Peyer's patch (tissue), 4 donors: Measurements from ENCODE around the gene TRMT61B. TPM values are rescaled to one million over a fixed set of nuclear protein-coding genes. Genes with fewer than 3 reads are reported as not detected.
A peak's percentile ranks its signal among the peaks of the same experiment; 100 is the strongest.

Experiments used
- DNase-seq, 3 donors: peaks; one replicate each; pipeline ENCODE4 v3.0.0-alpha.2; 2017 to 2019
- H3K27ac ChIP-seq, 4 donors: fragments of 200-600 bp; sonication (generic); one replicate each; pipeline ENCODE4 v1.5.1; 2016 to 2019
- H3K27me3 ChIP-seq, 2 donors: fragments of 200-600 bp; sonication (generic); one replicate each; pipeline ENCODE4 v1.5.1; 2019
- H3K36me3 ChIP-seq, 3 donors: fragments of 200-600 bp; sonication (generic); one replicate each; pipeline ENCODE4 v1.5.1; 2016 to 2019
- H3K4me1 ChIP-seq, 4 donors: fragments of 200-600 bp; sonication (generic); one replicate each; pipeline ENCODE4 v1.5.1; 2016 to 2019
- H3K4me3 ChIP-seq, 4 donors: fragments of 200-600 bp; sonication (generic); 1 replicate in 3 of 4; 2 replicates in 1 of 4; pipeline ENCODE4 v1.5.1; 2016 to 2019; ENCODE audit warnings: mild to moderate bottlenecking in 1 of 4
- H3K9me3 ChIP-seq, 4 donors: fragments of 200-600 bp; sonication (generic); one replicate each; pipeline ENCODE4 v1.5.1; 2016 to 2019; ENCODE audit warnings: mild to moderate bottlenecking in 1 of 4
- POLR2A ChIP-seq, 2 donors: fragments of 450-650 bp; IDR thresholded peaks; one replicate each; pipeline ENCODE4 v1.5.1; 2017; ENCODE audit warnings: antibody characterized with exemption in 2 of 2, mild to moderate bottlenecking in 2 of 2, moderate library complexity in 2 of 2
- total RNA-seq, 4 donors: library from RNA; depleted of rRNA; stranded (reverse); fragments of >200 nt; gene quantifications; one replicate each; pipeline ENCODE4 v1.1.0, GENCODE V29; 2016
- TF ChIP-seq, protein P1 (sequence below), 6 experiments: fragments of 450-650 bp in 4 of 6; fragments of 200-600 bp in 2 of 6; sonication (generic) in 1 of 6; IDR thresholded peaks; one replicate each; pipeline ENCODE4 v1.5.1; 2017 to 2019; ENCODE audit warnings: antibody characterized with exemption in 6 of 6, mild to moderate bottlenecking in 3 of 6, moderate library complexity in 1 of 6

Gene TRMT61B
- total RNA-seq, 4 donors from 2014 or later: 12.6 to 19.0 (median 16.6) TPM

DNA sequence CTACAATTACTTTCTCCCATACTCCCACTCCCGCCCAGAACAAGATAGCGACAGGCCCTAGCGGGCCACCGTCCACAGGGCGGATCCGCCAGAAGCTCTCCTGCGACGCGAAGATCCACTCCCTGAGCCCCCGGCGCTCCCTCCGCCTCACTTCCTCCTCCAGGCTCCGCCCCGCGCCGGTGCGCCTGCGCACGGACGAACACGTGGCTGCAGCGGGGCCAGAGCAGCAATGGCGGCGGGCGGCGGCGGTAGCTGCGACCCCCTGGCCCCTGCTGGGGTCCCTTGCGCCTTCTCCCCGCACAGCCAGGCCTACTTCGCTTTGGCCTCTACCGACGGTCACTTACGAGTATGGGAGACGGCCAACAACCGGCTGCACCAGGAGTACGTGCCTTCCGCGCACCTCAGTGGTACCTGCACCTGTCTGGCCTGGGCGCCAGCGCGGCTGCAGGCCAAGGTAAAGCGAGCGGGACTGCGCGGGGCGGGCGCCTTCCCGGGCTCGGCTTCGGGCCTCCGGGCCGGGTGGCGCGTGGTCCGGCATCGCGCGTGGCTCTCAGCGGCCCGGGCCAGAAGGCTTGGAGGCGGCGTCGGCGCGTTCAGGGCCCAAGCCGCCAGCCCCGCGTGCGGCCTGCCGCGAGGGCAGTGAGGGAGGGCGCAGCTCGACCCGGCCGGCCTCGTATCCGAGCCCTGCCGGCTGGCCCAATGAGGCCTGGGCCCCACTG, 24.5 kb upstream of the TRMT61B start, which contains the start of gene WDR43:
TSS of gene WDR43 (plus strand) at position 198 of the 719 bp plus-strand sequence. CDS start at position 230, 32 bp downstream.
- TF ChIP-seq, protein P1, sequence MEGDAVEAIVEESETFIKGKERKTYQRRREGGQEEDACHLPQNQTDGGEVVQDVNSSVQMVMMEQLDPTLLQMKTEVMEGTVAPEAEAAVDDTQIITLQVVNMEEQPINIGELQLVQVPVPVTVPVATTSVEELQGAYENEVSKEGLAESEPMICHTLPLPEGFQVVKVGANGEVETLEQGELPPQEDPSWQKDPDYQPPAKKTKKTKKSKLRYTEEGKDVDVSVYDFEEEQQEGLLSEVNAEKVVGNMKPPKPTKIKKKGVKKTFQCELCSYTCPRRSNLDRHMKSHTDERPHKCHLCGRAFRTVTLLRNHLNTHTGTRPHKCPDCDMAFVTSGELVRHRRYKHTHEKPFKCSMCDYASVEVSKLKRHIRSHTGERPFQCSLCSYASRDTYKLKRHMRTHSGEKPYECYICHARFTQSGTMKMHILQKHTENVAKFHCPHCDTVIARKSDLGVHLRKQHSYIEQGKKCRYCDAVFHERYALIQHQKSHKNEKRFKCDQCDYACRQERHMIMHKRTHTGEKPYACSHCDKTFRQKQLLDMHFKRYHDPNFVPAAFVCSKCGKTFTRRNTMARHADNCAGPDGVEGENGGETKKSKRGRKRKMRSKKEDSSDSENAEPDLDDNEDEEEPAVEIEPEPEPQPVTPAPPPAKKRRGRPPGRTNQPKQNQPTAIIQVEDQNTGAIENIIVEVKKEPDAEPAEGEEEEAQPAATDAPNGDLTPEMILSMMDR (IDR thresholded peaks at IDR 0.05): no peak
- peak; percentile 70 to 72 for TF ChIP-seq POLR2A (IDR thresholded peaks at IDR 0.05)
- Histone ChIP-seq H3K36me3 (no peaks in the 10 kb centered on the region), H3K4me3 (peak within 1 kb of the TSS; percentile 76 to 100 (median 96)), H3K4me1 (peaks cover 0 to 28% (median 8%) of the 10 kb centered on the region in 4 donors), H3K27ac (peak within 1 kb of the TSS; percentile 73 to 88 (median 86)), H3K27me3 (no peaks in the 10 kb centered on the region), H3K9me3 (no peaks in the 10 kb centered on the region)
- DNase-seq: peak; percentile 97 to 99 (median 98)

- no peak overlapping the region for H3K27ac ChIP-seq
- H3K36me3 ChIP-seq: no peaks in the 10 kb centered on the region
- DNase-seq: no peak
- no peaks in the 10 kb centered on the region for H3K9me3 ChIP-seq
- no peaks in the 10 kb centered on the region for H3K27me3 ChIP-seq
- TF ChIP-seq, protein P1 (IDR thresholded peaks at IDR 0.05): no peak
- TF ChIP-seq POLR2A (IDR thresholded peaks at IDR 0.05): no peak
- peaks cover 0 to 28% (median 8%) of the 10 kb centered on the region in 4 donors for H3K4me1 ChIP-seq
- H3K4me3 ChIP-seq: no peak overlapping the region
These were observed 23.4 kb upstream of the TRMT61B start for GRCh38 chr2:28893488-28893887.

DNA sequence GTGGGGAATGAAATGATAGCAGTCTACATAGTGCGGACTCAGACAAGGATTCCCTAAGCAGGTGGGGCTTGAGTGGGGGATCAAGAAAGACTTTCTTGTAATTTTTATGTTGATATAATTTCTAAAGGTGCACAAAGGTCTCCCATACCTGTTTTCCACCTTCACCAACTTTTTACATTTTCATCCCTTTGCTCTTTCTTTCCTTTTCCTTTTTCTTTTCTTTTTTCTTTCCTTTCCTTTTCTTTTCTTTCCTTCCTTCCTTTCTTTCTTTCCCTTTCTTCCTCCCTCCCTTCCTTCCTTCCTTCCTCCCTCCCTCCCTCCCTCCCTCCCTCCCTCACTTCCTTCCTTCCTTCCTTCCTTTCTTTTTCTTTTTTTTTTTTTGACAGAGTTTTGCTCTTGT, 10.1 kb upstream of the TRMT61B start:
- Histone ChIP-seq H3K27ac (no peak overlapping the region), H3K27me3 (no peaks in the 10 kb centered on the region), H3K4me1 (no peaks in the 10 kb centered on the region), H3K9me3 (no peaks in the 10 kb centered on the region), H3K4me3 (no peak overlapping the region), H3K36me3 (no peaks in the 10 kb centered on the region)
- DNase-seq: no peak
- TF ChIP-seq, protein P1 (IDR thresholded peaks at IDR 0.05): no peak
- TF ChIP-seq POLR2A (IDR thresholded peaks at IDR 0.05): no peak

GRCh38 chr2:28871620-28872019, 1.5 kb upstream of the TRMT61B start:
- no peak for DNase-seq
- Histone ChIP-seq H3K9me3 (no peaks in the 10 kb centered on the region), H3K4me1 (peaks cover 0 to 16% (median 5%) of the 10 kb centered on the region in 4 donors), H3K36me3 (no peaks in the 10 kb centered on the region), H3K27me3 (no peaks in the 10 kb centered on the region), H3K27ac (no peak overlapping the region), H3K4me3 (no peak overlapping the region)
- TF ChIP-seq, protein P1 (IDR thresholded peaks at IDR 0.05): no peak
- no peak for TF ChIP-seq POLR2A (IDR thresholded peaks at IDR 0.05)

GRCh38 chr2:28869494-28870145, 489 bp downstream of the TRMT61B start:
- H3K9me3 ChIP-seq: no peaks in the 10 kb centered on the region
- H3K36me3 ChIP-seq: no peaks in the 10 kb centered on the region
- DNase-seq: no peak
- H3K4me1 ChIP-seq: peaks cover 0 to 32% (median 5%) of the 10 kb centered on the region in 4 donors
- peak overlapping the region; percentile 46 to 89 (median 78) for H3K4me3 ChIP-seq
- TF ChIP-seq, protein P1 (IDR thresholded peaks at IDR 0.05): no peak
- TF ChIP-seq POLR2A (IDR thresholded peaks at IDR 0.05): no peak
- peak overlapping the region; percentile 80 to 88 (median 81) for H3K27ac ChIP-seq
- H3K27me3 ChIP-seq: no peaks in the 10 kb centered on the region
